ENCODE results near the gene TDRD12. TPM values are rescaled to one million over a fixed set of nuclear protein-coding genes. Genes with fewer than 3 reads are reported as not detected.

The TDRD12 gene
- total and polyA plus RNA-seq, 2 experiments from 2014 or later = 0.68 to 2.8 TPM

- TF ChIP-seq JUNB (IDR thresholded peaks at IDR 0.05; ENCODE audit: unreplicated experiment) (no peak), CTCF (conservative IDR thresholded peaks at IDR 0.05; ENCODE audit: low read depth in 2 of 2) (no peak), ZNF331 (CRISPR knock-in tag; IDR thresholded peaks at IDR 0.05; ENCODE audit: low read depth) (no peak), ZNF114 (CRISPR knock-in tag; IDR thresholded peaks at IDR 0.05) (no peak)
These were observed 29.4 kb downstream of the TDRD12 start (continued) for GRCh38 chr19:32748948-32749347.

- Histone ChIP-seq H4K20me1 (replicated peaks; ENCODE audit: insufficient read depth) (no peaks in the 10 kb centered on the region), H3K79me2 (replicated peaks; ENCODE audit: insufficient read depth) (no peaks in the 10 kb centered on the region), H3K9me2 (ENCODE audit: insufficient read depth) (no peaks in the 10 kb centered on the region), H3K27ac (ENCODE audit: low read depth) (no peak overlapping the region), H3K4me3 (no peak overlapping the region), H3K4me1 (ENCODE audit: insufficient read depth) (no peaks in the 10 kb centered on the region), H3F3A (replicated peaks; ENCODE audit: low read depth) (no peaks in the 10 kb centered on the region), H3K4me2 (no peak overlapping the region), H3K27me3 (ENCODE audit: insufficient read depth) (no peaks in the 10 kb centered on the region), H3K36me3 (ENCODE audit: insufficient read depth) (no peaks in the 10 kb centered on the region), H2AFZ (no peak overlapping the region)
- peaks cover 5% of the 10 kb centered on the region for H3K27me3 Mint-ChIP-seq (ENCODE audit: insufficient read depth, low read depth, poor library complexity)
- DNase-seq (ENCODE audit: low spot score) (no peak), ATAC-seq (no peak)
- no peaks in the 10 kb centered on the region for H3K9me3 Mint-ChIP-seq
- no peaks in the 10 kb centered on the region for H3K36me3 Mint-ChIP-seq (ENCODE audit: low read depth)
- H3K4me1 Mint-ChIP-seq = peaks cover 2% of the 10 kb centered on the region; the same call in 2 of the 3 replicates
- H3K4me3 Mint-ChIP-seq = no peak overlapping the region
- no peak overlapping the region for H3K27ac Mint-ChIP-seq
- TF ChIP-seq ZNF114 (CRISPR knock-in tag; IDR thresholded peaks at IDR 0.05) = no peak
- TF ChIP-seq NANOG (IDR thresholded peaks at IDR 0.05; ENCODE audit: borderline replicate concordance) = no peak
- TF ChIP-seq REST (IDR thresholded peaks at IDR 0.05; ENCODE audit: unreplicated experiment) = no peak
- no peak for TF ChIP-seq POLR2AphosphoS5 (IDR thresholded peaks at IDR 0.05; ENCODE audit: low read depth)
- no peak for TF ChIP-seq ETS1 (IDR thresholded peaks at IDR 0.05)
- TF ChIP-seq EZH2phosphoT487 (IDR thresholded peaks at IDR 0.05; ENCODE audit: unreplicated experiment) = no peak
- TF ChIP-seq CTCF (conservative IDR thresholded peaks at IDR 0.05; ENCODE audit: low read depth in 2 of 2) = no peak
- TF ChIP-seq ZNF462 (CRISPR knock-in tag; IDR thresholded peaks at IDR 0.05) = no peak
These were observed 29.8 kb downstream of the TDRD12 start for GRCh38 chr19:32749361-32749760.
